Stomach (tissue), 9 donors: Measurements from ENCODE around the gene CDH22. TPM values are rescaled to one million over a fixed set of nuclear protein-coding genes. Genes with fewer than 3 reads are reported as not detected.

Experiments
- DNase-seq, 2 donors: peaks; one replicate each; pipeline versions ENCODE4 v3.0.0 to v3.0.0-alpha.2; 2013 to 2019
- H3K27ac ChIP-seq, 5 donors: fragments of 200-600 bp in 4 of 5; sonication (generic) in 4 of 5; one replicate each; pipeline ENCODE4 v1.5.1; 2013 to 2019; ENCODE audit warnings: mild to moderate bottlenecking in 1 of 5, moderate library complexity in 1 of 5
- H3K27me3 ChIP-seq, 3 donors: fragments of 200-600 bp; sonication (generic); one replicate each; pipeline ENCODE4 v1.5.1; 2017 to 2019; ENCODE audit warnings: mixed run types in 1 of 3
- H3K36me3 ChIP-seq, 4 donors: fragments of 200-600 bp; sonication (generic); 1 replicate in 3 of 4; 2 replicates in 1 of 4; pipeline ENCODE4 v1.5.1; 2016 to 2019
- H3K4me1 ChIP-seq, 4 donors: fragments of 200-600 bp; sonication (generic); one replicate each; pipeline ENCODE4 v1.5.1; 2016 to 2019
- H3K4me3 ChIP-seq, 4 donors: fragments of 200-600 bp; sonication (generic) in 3 of 4; one replicate each; pipeline ENCODE4 v1.5.1; 2016 to 2019; ENCODE audit warnings: mild to moderate bottlenecking in 1 of 4
- H3K9me3 ChIP-seq, 4 donors: fragments of 200-600 bp; sonication (generic); one replicate each; pipeline ENCODE4 v1.5.1; 2016 to 2019
- EP300 ChIP-seq: sonication (generic); formaldehyde crosslinking; IDR thresholded peaks from one replicate; pipeline ENCODE4 v1.6.1; 2017; ENCODE audit warnings: antibody characterized with exemption
- POLR2A ChIP-seq, 4 donors: fragments of 450-650 bp; IDR thresholded peaks; one replicate each; pipeline ENCODE4 v1.6.1; 2016; ENCODE audit warnings: antibody characterized with exemption in 4 of 4, control low read depth in 2 of 4, mild to moderate bottlenecking in 1 of 4, moderate library complexity in 1 of 4
- POLR2AphosphoS5 ChIP-seq, 3 donors: sonication (generic); formaldehyde crosslinking; IDR thresholded peaks; one replicate each; pipeline ENCODE4 v1.6.1; 2016; ENCODE audit warnings: antibody characterized with exemption in 3 of 3
- WGBS, 5 donors: extraction: QIAGEN DNeasy Blood & Tissue Kit in 3 of 5; methylation state at CpG; one replicate each; pipeline versions ENCODE4 v1.1.5 to v1.1.7; 2013 to 2018; 5-methylcytosine and 5-hydroxymethylcytosine counted together
- intact Hi-C: fragments of 100-400 bp; cut with DNase I; formaldehyde crosslinking; loops from one replicate; pipeline ENCODE4 v1.15.1; 2023; ENCODE audit warnings: low total_unique reads
- polyA plus RNA-seq, 3 donors: library from polyadenylated mRNA; stranded (reverse); fragments of 200-250 nt; gene quantifications; one replicate each; pipeline ENCODE4 v1.2.3, GENCODE V29; 2013
- total RNA-seq, 5 donors: library from RNA; depleted of rRNA; stranded (reverse); fragments of >200 nt; gene quantifications; one replicate each; pipeline versions ENCODE4 v1.1.0 to v1.2.3, GENCODE V29; 2014 to 2016
- TF ChIP-seq, protein P1 (sequence below), 7 experiments: fragments of 450-650 bp in 4 of 7; fragments of 200-600 bp in 3 of 7; sonication (generic) in 3 of 7; IDR thresholded peaks; one replicate each; pipeline ENCODE4 v1.5.1; 2016 to 2019; ENCODE audit warnings: antibody characterized with exemption in 7 of 7, control low read depth in 2 of 7, mild to moderate bottlenecking in 1 of 7
- donor health status: healthy with polysubstance abuse.
- donor health status: Bipolar disorder and iron deficiency.
- donor health status: healthy.

CDH22 gene
- total and polyA plus RNA-seq, 8 donors, result 0.18 to 0.60 (median 0.19) TPM; not detected in 5

DNA sequence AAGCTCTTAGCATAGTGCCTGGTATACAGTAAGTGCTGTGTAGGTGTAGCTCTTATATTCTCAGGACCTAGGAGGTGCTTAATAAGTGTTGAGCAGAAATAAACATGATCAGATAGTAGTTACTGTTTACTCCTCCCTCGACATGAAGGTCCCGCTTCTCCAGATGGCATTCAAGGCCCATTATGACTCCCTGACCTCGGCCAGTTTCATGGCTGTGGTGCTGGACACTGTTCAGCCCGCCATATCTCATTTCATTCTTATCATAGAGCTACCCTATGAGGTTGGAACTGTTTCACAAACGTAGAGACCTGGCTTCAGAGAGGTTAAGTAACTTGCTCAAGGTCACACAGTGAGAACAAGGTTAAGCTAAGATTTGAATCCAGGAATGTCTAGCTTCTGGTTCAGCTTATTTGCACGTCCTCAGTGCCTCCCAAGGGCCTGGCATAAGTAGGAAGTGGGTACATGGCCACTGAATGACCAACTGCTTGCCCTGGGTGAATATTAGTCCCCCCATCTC lies 151.2 kb downstream of the CDH22 start:
- peaks cover 0 to 85% (median 20%) of the 10 kb centered on the region in 3 donors for H3K27me3 ChIP-seq
- WGBS, 5 donors, result 51 to 63% (median 60%) methylated on average over 6 of the region's 6 CpGs

DNA sequence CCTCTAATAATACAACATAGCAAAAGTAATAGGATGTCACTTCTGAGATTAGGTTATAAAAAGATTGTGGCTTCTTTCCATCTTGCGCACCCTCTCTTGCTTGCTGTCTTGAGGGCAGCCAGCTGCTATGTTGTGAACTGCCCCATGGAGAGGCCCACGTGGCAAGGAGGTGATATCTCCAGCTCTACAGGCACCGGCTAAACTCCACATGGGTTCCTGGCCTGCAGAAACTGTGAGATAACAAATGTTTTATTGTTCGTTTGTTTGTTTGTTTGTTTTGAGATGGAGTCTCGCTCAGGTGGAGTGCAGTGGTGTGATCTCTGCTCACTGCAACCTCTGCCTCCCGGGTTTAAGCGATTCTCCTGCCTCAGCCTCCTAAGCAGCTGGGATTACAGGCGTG lies 152.2 kb downstream of the CDH22 start:
- no peak for TF ChIP-seq EP300
- TF ChIP-seq, protein P1, sequence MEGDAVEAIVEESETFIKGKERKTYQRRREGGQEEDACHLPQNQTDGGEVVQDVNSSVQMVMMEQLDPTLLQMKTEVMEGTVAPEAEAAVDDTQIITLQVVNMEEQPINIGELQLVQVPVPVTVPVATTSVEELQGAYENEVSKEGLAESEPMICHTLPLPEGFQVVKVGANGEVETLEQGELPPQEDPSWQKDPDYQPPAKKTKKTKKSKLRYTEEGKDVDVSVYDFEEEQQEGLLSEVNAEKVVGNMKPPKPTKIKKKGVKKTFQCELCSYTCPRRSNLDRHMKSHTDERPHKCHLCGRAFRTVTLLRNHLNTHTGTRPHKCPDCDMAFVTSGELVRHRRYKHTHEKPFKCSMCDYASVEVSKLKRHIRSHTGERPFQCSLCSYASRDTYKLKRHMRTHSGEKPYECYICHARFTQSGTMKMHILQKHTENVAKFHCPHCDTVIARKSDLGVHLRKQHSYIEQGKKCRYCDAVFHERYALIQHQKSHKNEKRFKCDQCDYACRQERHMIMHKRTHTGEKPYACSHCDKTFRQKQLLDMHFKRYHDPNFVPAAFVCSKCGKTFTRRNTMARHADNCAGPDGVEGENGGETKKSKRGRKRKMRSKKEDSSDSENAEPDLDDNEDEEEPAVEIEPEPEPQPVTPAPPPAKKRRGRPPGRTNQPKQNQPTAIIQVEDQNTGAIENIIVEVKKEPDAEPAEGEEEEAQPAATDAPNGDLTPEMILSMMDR (IDR thresholded peaks at IDR 0.05), result no peak
- no peak for TF ChIP-seq POLR2A (IDR thresholded peaks at IDR 0.05)
- TF ChIP-seq POLR2AphosphoS5 (IDR thresholded peaks at IDR 0.05), result no peak
- H3K4me3 ChIP-seq, result no peak overlapping the region
- H3K9me3 ChIP-seq, result no peaks in the 10 kb centered on the region
- 38 to 53% (median 41%) methylated on average over 5 to 8 of the region's 8 CpGs for WGBS, 5 donors
- H3K4me1 ChIP-seq, result no peaks in the 10 kb centered on the region
- H3K27ac ChIP-seq, result no peak overlapping the region
- DNase-seq, result no peak
- H3K27me3 ChIP-seq, result peaks cover 0 to 86% (median 18%) of the 10 kb centered on the region in 3 donors
- H3K36me3 ChIP-seq, result no peaks in the 10 kb centered on the region
- intact Hi-C loops, result no loop called here

More for the DNA sequence above, 151.2 kb downstream of the CDH22 start:
- DNase-seq, result no peak
- Histone ChIP-seq H3K9me3 (no peaks in the 10 kb centered on the region), H3K27ac (no peak overlapping the region), H3K36me3 (no peaks in the 10 kb centered on the region), H3K4me1 (no peaks in the 10 kb centered on the region), H3K4me3 (no peak overlapping the region)
- intact Hi-C loops, result no loop called here
- no peak for TF ChIP-seq EP300
- no peak for TF ChIP-seq POLR2A (IDR thresholded peaks at IDR 0.05)
- TF ChIP-seq POLR2AphosphoS5 (IDR thresholded peaks at IDR 0.05), result no peak
- TF ChIP-seq, protein P1 (IDR thresholded peaks at IDR 0.05), result no peak

DNA sequence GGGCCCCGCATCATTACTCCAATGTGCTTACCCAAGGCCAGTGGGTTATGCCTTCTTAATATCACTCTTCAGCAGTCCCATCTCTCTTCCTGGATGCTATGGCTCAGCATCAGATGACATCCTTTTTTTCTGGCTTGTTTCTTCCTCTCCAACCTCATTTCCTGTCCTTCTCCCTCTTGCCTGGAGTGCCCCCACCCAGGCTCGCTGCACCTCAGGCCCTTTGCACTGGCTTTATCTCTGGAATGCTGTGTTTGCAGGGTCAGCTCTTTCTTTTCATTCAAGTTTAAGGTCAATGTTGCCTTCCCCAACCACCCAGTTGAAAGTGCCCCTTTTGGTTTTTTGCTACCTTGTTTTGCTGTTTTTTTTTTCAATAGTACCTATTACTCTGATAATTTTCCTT lies 153.5 kb downstream of the CDH22 start:
- Histone ChIP-seq H3K27me3 (peaks cover 0 to 86% (median 13%) of the 10 kb centered on the region in 3 donors), H3K36me3 (no peaks in the 10 kb centered on the region), H3K4me3 (no peak overlapping the region), H3K9me3 (no peaks in the 10 kb centered on the region), H3K27ac (no peak overlapping the region), H3K4me1 (no peaks in the 10 kb centered on the region)
- no peak for DNase-seq
- TF ChIP-seq, protein P1 (IDR thresholded peaks at IDR 0.05), result no peak
- no peak for TF ChIP-seq POLR2A (IDR thresholded peaks at IDR 0.05)
- 60 to 76% (median 66%) methylated on average over 2 of the region's 2 CpGs for WGBS, 5 donors
- intact Hi-C loops, result no loop called here

DNA sequence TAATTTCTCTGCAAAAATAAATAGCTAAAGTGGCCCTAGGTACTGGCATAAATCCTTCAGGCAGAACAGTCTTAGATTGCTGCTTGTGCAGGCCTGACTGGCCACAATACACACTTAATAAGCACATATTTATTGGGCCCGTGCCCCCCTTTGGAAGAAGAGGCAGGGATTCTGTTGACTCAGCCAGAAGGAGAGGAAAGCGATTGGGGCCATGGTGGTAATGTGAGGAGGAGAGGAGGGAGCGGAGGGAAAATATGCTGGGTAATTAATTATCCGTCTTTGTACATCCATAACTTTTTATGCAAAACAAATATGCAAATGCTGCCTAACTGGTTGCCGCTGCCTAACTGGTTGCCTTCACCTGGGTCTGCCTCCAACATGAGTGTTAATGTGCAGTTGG lies 154.0 kb downstream of the CDH22 start:
- no peaks in the 10 kb centered on the region for H3K36me3 ChIP-seq
- no peak overlapping the region for H3K27ac ChIP-seq
- no peak overlapping the region for H3K4me3 ChIP-seq
- H3K9me3 ChIP-seq, result no peaks in the 10 kb centered on the region
- DNase-seq, result no peak
- intact Hi-C loops, result no loop called here
- TF ChIP-seq POLR2AphosphoS5 (IDR thresholded peaks at IDR 0.05), result no peak
- TF ChIP-seq, protein P1 (IDR thresholded peaks at IDR 0.05), result no peak
- no peak for TF ChIP-seq POLR2A (IDR thresholded peaks at IDR 0.05)
- TF ChIP-seq EP300, result no peak
- no peaks in the 10 kb centered on the region for H3K4me1 ChIP-seq
- H3K27me3 ChIP-seq, result peaks cover 0 to 86% (median 13%) of the 10 kb centered on the region in 3 donors
- 60 to 78% (median 76%) methylated on average over 5 of the region's 5 CpGs for WGBS, 5 donors
